HG03457 (cell line): ENCODE results near the gene SSBP4.

Source experiments
- ATAC-seq: cut with Tn5 transposase; IDR thresholded peaks from one replicate; pipeline ENCODE4 v1.9.1; 2021; ENCODE audit warnings: moderate number of reproducible peaks; ENCODE audit not compliant: unreplicated experiment

Gene SSBP4

DNA sequence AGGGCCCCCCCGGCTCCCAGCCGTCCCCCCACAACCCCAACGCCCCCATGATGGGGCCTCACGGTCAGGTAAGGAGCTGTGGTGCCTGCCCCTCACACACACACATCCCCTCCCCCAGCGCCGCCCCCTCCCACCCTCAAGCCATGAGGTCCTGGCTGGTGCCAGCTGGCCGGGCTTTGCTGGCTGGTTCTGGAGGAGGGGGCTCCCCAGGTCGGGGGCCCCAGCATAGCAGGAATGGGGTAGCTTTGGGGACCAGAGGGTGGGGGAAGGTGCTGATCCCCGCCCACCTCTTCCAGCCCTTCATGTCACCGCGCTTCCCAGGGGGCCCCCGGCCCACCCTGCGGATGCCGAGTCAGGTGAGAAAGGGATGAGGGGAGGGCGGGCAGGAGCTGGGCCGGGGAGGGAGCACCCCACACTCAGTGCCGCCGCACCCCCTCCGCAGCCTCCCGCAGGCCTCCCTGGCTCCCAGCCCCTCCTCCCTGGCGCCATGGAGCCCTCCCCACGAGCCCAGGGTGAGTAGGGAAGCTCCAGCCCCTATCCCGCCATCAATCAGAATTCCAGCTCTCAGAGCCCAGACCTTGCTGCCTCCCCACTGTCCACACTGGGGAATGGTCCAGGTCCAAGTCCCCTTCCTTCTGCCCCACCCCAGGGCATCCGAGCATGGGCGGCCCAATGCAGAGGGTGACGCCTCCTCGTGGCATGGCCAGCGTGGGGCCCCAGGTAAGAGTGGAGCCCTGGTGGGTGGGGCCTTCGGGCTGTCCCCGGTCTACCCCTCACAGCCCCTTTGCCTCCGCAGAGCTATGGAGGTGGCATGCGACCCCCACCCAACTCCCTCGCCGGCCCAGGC lies 12.4 kb downstream of the SSBP4 start:
- ATAC-seq, result no peak

DNA sequence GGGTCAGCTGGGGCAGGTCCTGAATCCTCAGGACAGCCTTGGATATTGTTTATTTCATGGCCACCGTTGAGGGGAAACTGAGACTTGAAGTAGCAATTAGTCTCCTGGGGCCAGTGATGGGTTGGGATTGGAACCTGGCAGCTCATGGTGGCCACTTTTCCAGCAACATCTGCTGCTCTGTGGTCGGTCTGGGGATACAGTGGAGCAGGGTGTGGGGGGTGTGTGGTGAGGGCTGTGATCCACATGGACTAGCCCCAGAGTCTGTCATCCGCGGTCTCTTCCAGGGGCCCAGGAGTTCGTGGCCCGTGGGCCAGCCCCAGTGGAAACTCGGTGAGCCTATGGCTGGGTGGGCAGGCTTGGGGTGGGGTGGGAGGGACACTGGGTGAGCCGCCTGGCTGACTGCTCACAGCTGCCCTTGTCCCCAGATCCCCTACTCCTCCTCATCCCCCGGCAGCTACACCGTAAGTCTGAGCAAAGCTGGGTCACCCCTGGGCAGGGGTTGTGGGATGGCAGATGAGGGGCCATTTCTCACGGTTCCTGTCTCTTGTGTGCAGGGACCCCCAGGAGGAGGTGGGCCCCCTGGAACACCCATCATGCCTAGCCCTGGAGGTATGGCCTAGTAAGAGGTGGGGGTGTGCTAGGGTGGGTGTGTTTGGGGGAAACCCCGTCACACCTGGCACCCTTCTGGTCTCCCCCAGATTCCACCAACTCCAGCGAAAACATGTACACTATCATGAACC lies 13.2 kb downstream of the SSBP4 start:
- ATAC-seq, result no peak

DNA sequence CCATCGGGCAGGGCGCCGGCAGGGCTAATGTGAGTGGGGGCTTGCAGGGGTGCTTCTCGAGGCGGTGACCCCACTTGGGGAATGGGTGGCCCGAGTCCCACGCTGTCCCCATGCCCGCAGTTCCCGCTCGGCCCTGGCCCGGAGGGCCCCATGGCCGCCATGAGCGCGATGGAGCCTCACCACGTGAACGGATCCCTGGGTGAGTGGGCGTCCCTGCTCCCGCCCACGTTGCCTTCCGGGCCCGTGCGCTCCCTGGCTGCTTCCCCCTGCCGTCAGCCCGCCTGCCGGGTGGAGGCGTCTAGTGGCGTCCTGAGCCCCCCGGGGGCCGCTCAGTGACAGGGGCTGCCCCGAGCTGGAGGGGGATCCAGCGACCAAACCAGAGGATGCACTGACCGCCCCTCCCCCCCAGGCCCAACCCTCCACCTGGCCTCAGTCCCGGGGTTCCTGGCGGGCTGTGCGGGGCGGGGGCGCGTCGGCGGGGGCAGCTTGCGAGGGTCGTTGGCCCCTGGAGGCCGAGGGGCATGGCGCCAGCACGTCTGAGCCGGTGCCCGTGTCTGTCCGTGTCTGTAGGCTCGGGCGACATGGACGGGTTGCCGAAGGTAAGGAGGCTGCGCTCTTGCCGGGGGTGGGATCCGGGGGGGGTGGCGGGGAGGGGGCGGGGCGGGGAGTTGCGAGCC lies 14.0 kb downstream of the SSBP4 start:
- ATAC-seq, result no peak

DNA sequence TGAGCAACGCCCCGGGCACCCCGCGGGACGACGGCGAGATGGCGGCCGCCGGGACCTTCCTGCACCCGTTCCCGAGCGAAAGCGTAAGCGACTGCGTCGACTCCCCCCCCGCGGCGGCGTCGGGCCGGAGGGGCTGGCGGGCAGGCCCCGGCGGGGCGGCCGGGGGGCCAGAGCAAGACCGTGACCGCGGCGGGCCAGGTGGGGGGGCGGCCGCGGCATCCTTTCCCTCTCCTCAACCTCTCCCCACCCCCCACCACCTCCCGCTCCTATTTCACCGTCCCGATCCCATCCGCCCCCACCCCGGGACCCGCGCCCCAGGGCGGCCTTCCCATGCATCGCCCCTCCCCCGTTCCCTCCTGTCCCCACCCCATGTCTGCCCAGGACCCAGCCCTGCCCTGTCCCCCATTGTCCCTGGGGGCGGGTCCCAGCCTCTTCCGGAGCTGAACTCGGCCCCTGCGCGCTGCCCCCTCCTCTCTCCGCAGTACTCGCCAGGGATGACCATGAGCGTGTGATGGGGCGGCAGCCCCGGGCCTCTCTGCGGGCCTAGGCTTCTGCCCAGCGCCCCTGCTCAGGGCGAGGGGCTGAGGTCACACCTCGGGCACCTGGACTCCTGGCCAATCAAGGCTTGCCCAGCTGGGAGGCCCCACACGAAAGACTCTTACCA lies 14.7 kb downstream of the SSBP4 start:
- ATAC-seq, result no peak

DNA sequence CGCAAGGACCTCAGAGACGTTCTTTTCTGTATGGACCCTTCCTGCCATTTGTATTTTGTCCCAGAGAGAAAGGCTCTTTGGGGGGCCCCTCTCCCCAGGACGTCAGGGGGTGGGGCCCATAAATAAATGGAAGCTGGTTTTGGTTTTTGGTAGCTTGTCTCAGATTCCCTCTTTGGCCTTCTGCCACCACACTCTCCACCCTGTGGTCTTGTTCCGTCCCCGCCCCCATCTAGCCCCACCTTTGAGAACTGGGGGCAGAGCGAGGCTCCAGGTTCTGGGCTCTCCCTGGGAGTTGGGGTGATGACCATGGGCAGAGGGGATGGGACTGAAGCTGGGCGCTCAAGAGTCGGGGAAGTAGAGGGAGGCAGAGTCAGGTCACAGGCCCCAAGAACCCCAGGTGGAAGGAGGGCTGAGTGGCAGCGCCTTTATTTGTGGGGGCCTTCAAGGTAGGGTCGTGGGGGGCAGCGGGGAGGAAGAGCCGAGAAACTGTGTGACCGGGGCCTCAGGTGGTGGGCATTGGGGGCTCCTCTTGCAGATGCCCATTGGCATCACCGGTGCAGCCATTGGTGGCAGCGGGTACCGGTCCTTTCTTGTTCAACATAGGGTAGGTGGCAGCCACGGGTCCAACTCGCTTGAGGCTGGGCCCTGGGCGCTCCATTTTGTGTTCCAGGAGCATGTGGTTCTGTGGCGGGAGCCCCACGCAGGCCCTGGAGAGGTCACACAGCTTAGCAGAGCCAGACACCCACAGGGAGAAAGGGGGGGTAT lies 15.4 kb downstream of the SSBP4 start:
- ATAC-seq, result no peak

DNA sequence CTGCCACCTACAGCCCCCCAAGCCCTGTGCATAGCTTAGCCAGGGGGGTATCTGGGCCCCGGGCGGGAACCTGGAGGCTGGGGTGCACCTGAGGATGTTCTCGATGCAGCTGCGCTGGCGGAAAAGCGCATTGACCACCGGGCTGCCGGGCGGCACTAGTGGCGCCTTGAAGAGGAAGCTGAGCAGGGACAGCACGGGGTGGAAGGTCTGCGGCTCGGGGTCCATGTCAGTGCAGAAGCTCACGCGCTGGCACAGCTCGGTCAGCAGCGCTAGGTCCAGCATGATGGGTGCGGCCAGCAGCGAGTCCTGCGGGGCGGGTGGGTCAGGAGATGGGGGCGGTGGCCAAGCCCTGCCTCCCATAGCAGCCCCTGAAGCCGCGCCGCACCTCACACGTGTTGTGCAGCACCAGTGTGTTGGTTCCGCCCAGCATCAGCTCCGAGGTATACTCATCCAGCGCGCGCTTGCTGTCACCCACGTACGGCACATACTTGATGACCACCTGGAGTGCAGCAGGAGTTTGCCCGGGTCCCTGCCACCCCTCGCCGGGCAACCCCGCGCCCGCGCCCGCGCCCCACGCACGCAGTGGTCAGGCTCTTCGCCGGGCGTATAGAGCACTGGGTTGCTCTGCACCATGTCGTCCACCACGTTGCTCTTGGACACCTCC lies 16.1 kb downstream of the SSBP4 start:
- ATAC-seq, result no peak

DNA sequence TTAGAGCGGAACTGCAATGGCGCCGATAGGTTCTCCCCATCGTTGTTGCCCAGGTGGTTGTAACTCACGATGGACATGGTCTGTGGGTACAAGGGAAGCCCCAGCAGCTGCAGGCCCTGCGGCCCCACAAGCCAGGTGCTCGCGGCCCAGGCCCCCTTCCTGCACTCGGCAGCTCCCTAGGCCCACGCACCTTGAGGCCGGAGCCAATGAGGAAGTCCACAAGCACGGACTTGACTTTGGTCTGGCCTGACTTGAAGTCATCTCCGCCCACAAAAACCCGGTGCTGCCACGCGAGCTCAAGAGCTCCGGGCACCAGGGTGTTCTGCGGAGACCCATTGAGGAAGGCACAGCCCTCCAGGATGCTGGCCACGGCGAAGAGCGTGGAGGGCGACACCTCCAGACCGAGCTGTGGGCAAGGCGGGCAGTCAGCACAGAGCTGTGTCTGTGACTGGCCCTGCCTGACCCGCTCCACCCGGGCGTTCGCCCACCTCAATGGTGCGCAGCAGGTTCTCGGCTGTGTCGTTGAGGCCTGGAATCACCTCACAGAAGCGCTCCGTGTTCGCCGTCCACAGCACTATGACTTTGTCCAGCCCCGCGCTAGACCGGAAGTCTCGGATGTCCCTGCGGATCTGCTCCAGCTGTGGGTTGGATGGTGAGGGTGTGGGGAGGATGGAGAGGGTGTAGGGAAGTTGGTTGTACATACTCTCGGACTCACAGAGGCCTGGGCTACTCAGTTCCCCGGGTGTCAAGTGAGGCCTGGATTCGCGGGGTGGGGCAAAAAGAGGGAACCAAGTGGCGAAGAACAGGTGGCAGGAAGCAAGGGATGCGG lies 16.9 kb downstream of the SSBP4 start:
- ATAC-seq, result no peak

DNA sequence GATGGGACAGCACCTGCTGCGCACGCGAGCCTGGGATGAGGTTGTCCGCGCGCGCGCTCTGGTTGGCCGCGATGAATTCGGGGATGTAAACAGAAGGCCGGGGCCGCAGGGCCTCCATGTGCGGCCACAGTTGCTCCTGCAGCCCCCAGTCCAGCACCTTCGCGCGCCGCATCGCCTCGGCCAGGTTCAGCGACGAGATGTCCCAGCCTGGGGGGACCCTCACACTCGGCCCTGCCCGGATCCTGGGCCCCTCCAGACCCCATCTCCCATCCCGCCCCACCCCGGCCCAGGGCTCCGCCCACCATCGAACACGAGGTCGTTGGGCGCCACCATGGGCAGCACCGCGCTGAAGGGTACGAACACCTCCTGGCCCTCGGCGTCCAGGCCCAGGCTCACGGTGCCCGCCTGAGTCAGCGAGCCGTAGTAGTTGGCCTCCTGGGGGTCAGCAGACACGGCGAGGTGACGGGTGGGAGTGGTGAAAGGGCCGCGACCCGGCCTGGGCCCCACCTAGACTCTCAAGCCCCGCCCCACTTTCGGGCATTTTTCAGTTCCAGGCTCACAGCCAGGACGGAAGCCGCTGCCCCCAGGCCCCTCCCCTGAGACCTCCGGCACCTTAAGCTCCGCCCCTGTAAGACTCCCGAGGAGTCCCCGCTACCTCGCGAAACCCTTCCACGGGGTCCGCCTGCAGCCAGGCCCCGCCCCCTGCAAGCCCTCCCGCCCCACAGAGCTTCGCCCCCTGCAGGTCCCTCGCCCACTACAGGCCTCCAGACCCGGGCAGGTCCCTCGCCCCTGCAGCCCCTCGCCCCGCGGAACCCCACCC lies 17.7 kb downstream of the SSBP4 start:
- ATAC-seq, result peak; percentile 45

DNA sequence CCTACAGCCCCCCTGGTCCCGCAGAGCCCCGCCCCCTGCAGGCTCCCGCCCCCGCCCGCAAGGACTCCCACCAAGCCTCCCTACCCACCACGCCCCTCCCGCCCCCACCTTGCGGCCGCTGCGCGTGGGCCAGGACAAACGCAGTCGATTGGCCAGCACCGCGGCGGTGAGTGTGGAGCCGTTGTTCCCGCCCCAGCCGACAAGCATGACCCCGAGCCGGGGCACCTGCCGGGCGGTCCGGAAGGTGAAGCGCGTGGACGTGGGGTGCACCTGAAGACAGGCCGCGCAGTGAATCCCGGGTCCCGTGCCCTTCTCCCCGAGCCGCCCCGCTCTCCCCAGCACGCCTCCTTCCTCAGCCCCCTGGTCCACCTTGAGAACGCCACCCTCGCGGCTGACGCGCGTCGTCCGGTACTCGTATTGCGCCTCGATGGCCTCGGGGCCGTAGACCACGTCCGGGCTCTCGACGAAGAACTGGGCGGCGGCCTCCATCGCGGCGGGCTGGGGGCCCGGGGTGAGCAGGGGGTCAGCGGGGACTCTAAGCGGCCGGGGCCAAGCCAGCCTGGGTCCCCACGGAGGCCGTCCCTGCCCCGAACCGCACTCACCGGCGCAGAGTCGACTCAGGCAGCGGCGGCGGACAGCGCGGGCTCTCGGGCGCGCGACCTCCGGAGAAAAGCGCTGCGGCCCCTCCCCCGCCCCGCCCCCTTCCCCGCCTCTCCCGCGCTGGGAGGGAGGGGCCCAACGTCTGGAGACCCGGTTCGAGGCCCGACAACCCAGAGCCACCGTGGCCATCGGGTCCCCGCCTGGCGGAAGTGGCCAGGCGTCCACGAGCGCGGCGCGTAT lies 18.5 kb downstream of the SSBP4 start, which contains the start of gene ISYNA1:
Gene ISYNA1 (minus strand): TSS at position 643 of the 840 bp plus-strand sequence. CDS start 154 bp downstream, at position 489.
- ATAC-seq, result no peak

DNA sequence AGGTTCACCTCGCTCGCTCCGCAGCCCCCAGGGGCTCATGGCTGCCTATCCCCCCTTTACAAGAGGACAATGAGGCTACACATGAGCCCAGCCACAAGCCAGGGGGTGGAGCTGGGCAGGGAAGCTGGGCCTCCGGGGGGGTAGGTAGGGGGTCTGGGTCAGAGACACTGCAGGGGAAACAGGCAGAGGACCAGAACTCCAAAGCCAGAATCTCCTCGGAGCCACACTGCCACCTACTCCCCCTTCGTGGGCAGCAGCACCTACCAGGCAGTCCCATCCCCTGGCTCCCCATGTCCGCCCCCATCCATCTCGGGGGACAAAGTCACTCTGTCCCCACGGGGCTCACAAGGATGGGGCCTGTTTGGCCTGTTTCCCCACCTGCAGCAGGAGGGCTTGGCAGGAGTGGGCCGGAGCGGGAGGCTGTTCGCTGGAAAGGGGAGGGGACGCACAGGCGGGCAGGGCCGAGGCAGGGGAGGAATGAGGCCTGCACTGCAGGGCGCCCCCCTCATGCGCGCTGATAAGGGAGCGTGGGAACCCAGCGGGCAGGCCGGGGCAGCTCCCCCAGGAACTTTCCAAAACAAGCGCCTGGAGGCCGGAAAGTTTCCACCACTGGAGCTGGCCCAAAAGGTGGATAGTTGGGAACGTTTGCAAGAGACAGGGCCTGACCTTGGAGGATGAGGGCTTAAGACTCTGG lies 19.3 kb downstream of the SSBP4 start:
- ATAC-seq, result no peak

DNA sequence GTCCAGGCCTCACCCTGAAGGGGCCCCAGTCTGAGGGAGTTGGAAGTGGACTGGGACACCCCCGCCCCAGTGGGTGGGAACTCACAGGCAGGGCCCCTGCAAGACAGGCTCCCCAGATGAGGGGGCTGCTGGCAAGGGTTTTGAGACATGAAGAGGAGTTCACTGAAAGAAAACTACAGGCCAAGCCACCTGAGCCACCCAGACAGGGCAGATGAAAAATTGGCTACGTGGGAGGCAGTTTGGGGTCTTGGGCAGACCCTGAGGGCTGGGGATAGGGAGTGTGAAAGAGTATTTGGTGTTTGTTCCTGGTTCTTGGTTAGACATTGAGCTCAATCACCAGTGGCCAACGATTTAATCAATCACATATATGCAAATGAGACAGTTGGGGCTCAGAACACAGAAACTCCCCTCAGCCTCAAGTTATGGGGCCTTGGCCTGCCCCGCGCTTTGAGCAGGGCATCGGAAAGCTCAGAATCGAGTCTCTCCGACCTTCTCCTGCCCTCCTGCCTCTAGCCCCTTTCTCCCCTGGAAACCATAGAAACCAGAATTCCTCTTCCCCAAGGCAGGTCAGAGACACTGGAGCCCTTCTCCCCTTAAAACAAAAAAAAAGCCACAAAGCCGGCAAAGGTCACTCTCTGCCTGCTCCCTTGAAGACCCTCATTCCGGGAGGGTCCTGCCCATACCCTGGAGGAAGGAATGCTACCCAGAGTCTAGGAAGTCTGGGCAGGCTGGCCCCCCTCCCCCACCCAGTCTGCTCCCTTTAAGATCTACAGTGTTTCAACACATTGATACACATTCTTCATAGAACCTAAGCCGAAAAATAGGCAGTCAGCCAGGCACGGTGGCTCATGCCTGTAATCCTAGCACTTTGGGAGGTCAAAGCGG lies 20.1 kb downstream of the SSBP4 start:
- no peak for ATAC-seq

DNA sequence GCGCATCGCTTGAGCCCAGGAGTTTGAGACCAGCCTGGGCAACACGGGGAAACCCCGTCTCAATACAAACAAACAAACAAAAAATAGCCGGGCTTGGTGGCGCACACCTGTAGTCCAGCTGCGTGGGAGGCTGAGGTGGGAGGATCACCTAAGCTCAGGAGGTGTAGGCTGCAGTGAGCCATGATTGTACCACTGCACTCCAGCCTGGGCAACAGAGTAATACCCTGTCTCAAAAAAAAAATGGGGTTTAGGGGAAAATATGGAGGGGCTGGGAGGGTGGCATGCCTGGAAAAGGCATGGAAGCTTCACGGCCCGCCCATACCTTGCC lies 20.7 kb downstream of the SSBP4 start:
- no peak for ATAC-seq

DNA sequence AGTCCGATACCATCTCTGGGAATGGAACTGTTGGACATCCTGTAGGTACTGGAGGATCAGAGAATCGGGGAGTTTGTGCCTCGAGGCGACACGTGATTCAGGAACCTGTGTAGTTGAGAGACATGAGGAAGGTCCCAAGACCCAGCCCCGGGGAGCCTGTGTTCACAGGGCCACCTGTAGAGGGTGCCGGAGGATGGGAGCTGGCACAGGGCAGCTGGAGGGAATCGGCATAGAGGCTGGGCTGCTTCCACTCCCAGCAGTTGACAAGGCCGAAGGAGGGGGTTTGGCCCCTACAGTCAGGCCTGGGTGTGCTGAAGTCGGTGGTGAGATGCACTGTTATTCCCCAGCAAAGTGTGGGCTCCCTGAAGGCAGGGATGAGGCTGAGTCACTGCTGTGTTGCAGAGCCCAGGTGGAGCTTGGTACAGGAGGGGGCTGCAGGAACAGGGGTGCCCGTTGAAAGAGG lies 21.2 kb downstream of the SSBP4 start:
- ATAC-seq, result no peak

DNA sequence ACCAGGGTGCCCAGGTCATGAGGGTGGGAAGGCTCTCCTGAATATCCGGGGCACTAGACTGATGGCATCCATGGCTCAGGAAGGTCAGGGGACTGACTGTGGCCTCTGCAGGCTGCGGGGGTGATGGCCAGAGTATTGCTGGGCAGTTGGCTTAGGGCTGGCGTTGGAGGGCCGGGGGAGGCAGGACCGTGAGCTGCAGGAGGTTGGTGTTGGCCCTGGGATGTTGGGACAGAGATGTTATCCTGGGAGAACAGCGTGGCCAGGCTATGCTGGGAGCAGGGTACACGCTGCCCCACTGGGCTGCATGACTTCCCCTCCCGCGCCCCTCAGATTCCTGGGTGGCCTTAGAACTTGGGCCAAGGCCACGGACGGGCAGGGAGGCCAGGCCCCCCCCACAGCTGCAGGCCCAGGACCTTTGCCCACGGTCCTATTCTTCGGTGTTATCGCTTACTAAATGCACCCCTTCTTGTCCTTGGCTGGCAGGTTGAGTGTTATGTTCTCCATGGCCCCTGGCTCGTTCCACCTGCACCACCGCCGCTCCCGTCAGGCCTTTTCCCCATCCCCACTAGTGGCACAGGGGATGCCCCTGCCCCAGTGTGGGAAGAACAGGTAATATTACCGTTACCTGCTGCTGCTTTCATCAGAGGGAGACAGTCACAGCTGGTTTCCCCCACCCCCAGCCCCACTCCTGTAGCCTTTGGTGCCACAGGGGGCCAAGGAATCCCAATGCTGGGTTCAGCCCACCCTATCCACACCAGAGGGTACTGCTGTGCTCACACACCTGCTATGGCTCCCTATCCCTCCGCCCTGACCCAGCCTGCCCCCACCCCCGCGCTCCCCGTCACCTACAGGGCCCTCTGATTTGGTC lies 22.0 kb downstream of the SSBP4 start:
- ATAC-seq, result no peak
